Calu3 (cell line): Measurements from ENCODE around the gene MAPK8IP1. TPM values are rescaled to one million over a fixed set of nuclear protein-coding genes. Genes with fewer than 3 reads are reported as not detected.

Experiments
- BruUV-seq: library from RNA; stranded (reverse); fragments of 400-500 nt; replicated peaks from 2 replicates; lab custom pipeline; 2021; lab: Mats Ljungman, UMichigan
- CTCF ChIA-PET: fragments of 300-600 bp; sonication (Branson Sonifier 250); formaldehyde crosslinking; loops from one replicate; lab custom pipeline; 2022; ENCODE audit warnings: antibody characterized with exemption; lab: Charles Lee
- DNase-seq: peaks from one replicate; pipeline ENCODE4 v3.0.0; 2022
- H3K27ac Mint-ChIP-seq: one replicate; pipeline ENCODE4 v1.8.0; 2022; ENCODE audit warnings: mixed read lengths; ENCODE audit not compliant: unreplicated experiment
- H3K27me3 Mint-ChIP-seq: one replicate; pipeline ENCODE4 v1.8.0; 2022; ENCODE audit warnings: mixed read lengths; ENCODE audit not compliant: unreplicated experiment
- H3K36me3 Mint-ChIP-seq: one replicate; pipeline ENCODE4 v1.8.0; 2022; ENCODE audit warnings: mild to moderate bottlenecking, moderate library complexity, mixed read lengths; ENCODE audit not compliant: insufficient read depth, unreplicated experiment
- H3K4me1 Mint-ChIP-seq: one replicate; pipeline ENCODE4 v1.8.0; 2022; ENCODE audit warnings: mild to moderate bottlenecking, low read depth, mixed read lengths; ENCODE audit not compliant: unreplicated experiment
- H3K4me3 Mint-ChIP-seq: one replicate; pipeline ENCODE4 v1.8.0; 2022; ENCODE audit warnings: mild to moderate bottlenecking, low read depth, moderate library complexity, mixed read lengths; ENCODE audit not compliant: unreplicated experiment
- H3K9me3 Mint-ChIP-seq: one replicate; pipeline ENCODE4 v1.8.0; 2022; ENCODE audit warnings: low read depth, mixed read lengths; ENCODE audit not compliant: unreplicated experiment
- CTCF ChIP-seq: fragments of 200-600 bp; IDR thresholded peaks from one replicate; pipeline ENCODE4 v1.8.0; 2022; ENCODE audit warnings: antibody characterized with exemption; ENCODE audit not compliant: unreplicated experiment
- intact Hi-C: fragments of 100-400 bp; cut with micrococcal nuclease; formaldehyde crosslinking; loops from one replicate; pipeline ENCODE4 v1.10.0; 2022; ENCODE audit not compliant: unreplicated experiment
- total RNA-seq: library from RNA; stranded (reverse); gene quantifications from 2 replicates; pipeline ENCODE4 v1.2.3, GENCODE V29; 2022

MAPK8IP1 gene
- total RNA-seq, 1 experiment from 2014 or later, result 4.1 TPM

- Mint-ChIP-seq H3K4me3 (peak overlapping the region; percentile 69), H3K27ac (no peak overlapping the region), H3K36me3 (peaks cover 25% of the 10 kb centered on the region), H3K9me3 (no peaks in the 10 kb centered on the region), H3K4me1 (peaks cover 10% of the 10 kb centered on the region), H3K27me3 (peaks cover 29% of the 10 kb centered on the region)
- no peak for DNase-seq
- intact Hi-C loops, result no loop called here
- TF ChIP-seq CTCF, result no peak
- CTCF ChIA-PET, result no interaction called here
- no TSS peak for BruUV-seq
Measured at GRCh38 chr11:45900916-45901617, 15.6 kb downstream of the MAPK8IP1 start.

- DNase-seq, result no peak
- Mint-ChIP-seq H3K27me3 (peaks cover 29% of the 10 kb centered on the region), H3K9me3 (no peaks in the 10 kb centered on the region), H3K4me1 (peaks cover 10% of the 10 kb centered on the region), H3K27ac (no peak overlapping the region), H3K36me3 (peaks cover 26% of the 10 kb centered on the region), H3K4me3 (no peak overlapping the region)
- no TSS peak for BruUV-seq
- intact Hi-C loops, result no loop called here
- TF ChIP-seq CTCF, result no peak
- CTCF ChIA-PET, result no interaction called here
Measured at GRCh38 chr11:45901626-45902025, 16.2 kb downstream of the MAPK8IP1 start.

GRCh38 chr11:45902452-45903380 is 17.3 kb downstream of the MAPK8IP1 start:
- intact Hi-C loops, result no loop called here
- Mint-ChIP-seq H3K27me3 (peaks cover 25% of the 10 kb centered on the region), H3K4me1 (peaks cover 10% of the 10 kb centered on the region), H3K27ac (no peak overlapping the region), H3K9me3 (no peaks in the 10 kb centered on the region), H3K4me3 (no peak overlapping the region), H3K36me3 (peaks cover 36% of the 10 kb centered on the region)
- DNase-seq, result no peak
- BruUV-seq, result no TSS peak
- no peak for TF ChIP-seq CTCF
- CTCF ChIA-PET, result interaction anchor here (0.6 kb wide), 1 partner anchor 65 kb away, joined by 3 read pairs; no protein-coding TSS in a partner anchor

- no TSS peak for BruUV-seq
Measured at GRCh38 chr11:45904309-45904915, 19.0 kb downstream of the MAPK8IP1 start.

More at GRCh38 chr11:45904309-45904915, 19.0 kb downstream of the MAPK8IP1 start:
- CTCF ChIA-PET, result no interaction called here
- intact Hi-C loops, result no loop called here
- peaks cover 26% of the 10 kb centered on the region for H3K36me3 Mint-ChIP-seq
- no peaks in the 10 kb centered on the region for H3K9me3 Mint-ChIP-seq
- H3K4me1 Mint-ChIP-seq, result peaks cover 10% of the 10 kb centered on the region
- no peak overlapping the region for H3K27ac Mint-ChIP-seq
- DNase-seq, result no peak
- H3K4me3 Mint-ChIP-seq, result no peak overlapping the region
- TF ChIP-seq CTCF, result no peak
- peaks cover 18% of the 10 kb centered on the region for H3K27me3 Mint-ChIP-seq
